ENCODE results near the gene MYRIP.
"Not testable (repeated sequence)": the region's sequence is repeated elsewhere in the genome, so short reads cannot be mapped to it uniquely, and the experiment has no call there.

MYRIP gene

GRCh38 chr3:40024526-40024925, 215.1 kb downstream of the MYRIP start:
- no peak overlapping the region for H3K27ac ChIP-seq (ENCODE audit: low read depth, low read length, severe bottlenecking)
- no peaks in the 10 kb centered on the region for H3K36me3 ChIP-seq (ENCODE audit: control insufficient read depth, insufficient read depth, low read length)
- H3K4me1 ChIP-seq (ENCODE audit: control insufficient read depth, insufficient read depth, low read length, poor library complexity, severe bottlenecking), result no peaks in the 10 kb centered on the region
- H3K4me3 ChIP-seq (ENCODE audit: extremely low read depth, insufficient read depth, low read length, poor library complexity, severe bottlenecking), result no peak overlapping the region
- peaks cover 18% of the 10 kb centered on the region for H3K9me3 ChIP-seq (ENCODE audit: control insufficient read depth, low read length)
- WGBS, 2 experiments (ENCODE audit: insufficient coverage in 2 of 2), result 100% methylated on average over 1 of the region's 2 CpGs

- H3K4me3 ChIP-seq (ENCODE audit: extremely low read depth, insufficient read depth, low read length, poor library complexity, severe bottlenecking); H3K36me3 ChIP-seq (ENCODE audit: control insufficient read depth, insufficient read depth, low read length); H3K4me1 ChIP-seq (ENCODE audit: control insufficient read depth, insufficient read depth, low read length, poor library complexity, severe bottlenecking); H3K27ac ChIP-seq (ENCODE audit: low read depth, low read length, severe bottlenecking): not testable (repeated sequence)
- H3K9me3 ChIP-seq (ENCODE audit: control insufficient read depth, low read length), result peaks cover 18% of the 10 kb centered on the region
- WGBS, 2 experiments (ENCODE audit: insufficient coverage in 2 of 2), result 84 to 96% methylated on average over 6 of the region's 9 CpGs
Measured at GRCh38 chr3:40025892-40026291, 216.5 kb downstream of the MYRIP start.

DNA sequence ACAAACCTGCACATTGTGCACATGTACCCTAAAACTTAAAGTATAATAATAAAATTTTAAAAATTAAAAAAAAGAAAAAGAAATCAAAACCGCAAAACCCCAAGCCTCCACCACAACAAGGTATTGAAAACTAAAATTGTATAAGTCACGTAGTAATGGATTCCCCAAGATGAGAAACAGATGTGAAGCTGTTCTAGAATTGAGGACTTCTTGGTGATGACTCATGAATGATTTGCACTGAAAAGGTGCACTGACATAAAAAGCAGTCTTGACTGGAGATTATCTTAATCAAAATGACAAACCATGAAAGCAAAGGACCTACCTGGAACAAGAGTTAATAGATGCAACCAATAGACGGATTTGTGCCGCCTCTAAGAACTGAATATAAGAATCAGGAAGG, 225.8 kb downstream of the MYRIP start:
- 71% methylated on average over 1 of the region's 4 CpGs; no CpG with 5 or more reads in 1 of the 2 experiments for WGBS, 2 experiments (ENCODE audit: insufficient coverage in 2 of 2)
- H3K4me3 ChIP-seq (ENCODE audit: extremely low read depth, insufficient read depth, low read length, poor library complexity, severe bottlenecking), result no peak overlapping the region
- no peaks in the 10 kb centered on the region for H3K4me1 ChIP-seq (ENCODE audit: control insufficient read depth, insufficient read depth, low read length, poor library complexity, severe bottlenecking)
- no peaks in the 10 kb centered on the region for H3K9me3 ChIP-seq (ENCODE audit: control insufficient read depth, low read length)
- H3K27ac ChIP-seq (ENCODE audit: low read depth, low read length, severe bottlenecking), result no peak overlapping the region
- no peaks in the 10 kb centered on the region for H3K36me3 ChIP-seq (ENCODE audit: control insufficient read depth, insufficient read depth, low read length)

DNA sequence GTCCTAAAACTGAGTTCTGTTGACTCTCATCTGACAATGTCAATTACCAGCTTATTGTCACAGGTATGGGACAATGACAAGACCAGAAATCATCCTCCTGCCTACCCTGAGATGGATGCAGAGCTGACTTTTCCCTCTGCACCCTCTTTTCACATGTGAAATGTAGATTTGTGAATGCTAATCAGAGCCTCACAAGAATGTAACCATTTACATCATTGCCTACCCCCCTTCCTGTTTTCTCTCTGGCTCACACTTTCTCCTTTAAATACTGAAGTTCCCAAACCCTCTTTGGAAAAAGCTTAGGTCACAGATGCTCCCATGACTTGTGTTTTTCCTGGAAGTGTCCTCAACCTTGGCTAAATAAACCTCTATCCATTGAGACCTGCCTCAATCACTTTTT, 228.2 kb downstream of the MYRIP start:
- Histone ChIP-seq H3K4me1 (ENCODE audit: control insufficient read depth, insufficient read depth, low read length, poor library complexity, severe bottlenecking) (no peaks in the 10 kb centered on the region), H3K36me3 (ENCODE audit: control insufficient read depth, insufficient read depth, low read length) (no peaks in the 10 kb centered on the region), H3K27ac (ENCODE audit: low read depth, low read length, severe bottlenecking) (no peak overlapping the region), H3K9me3 (ENCODE audit: control insufficient read depth, low read length) (no peaks in the 10 kb centered on the region), H3K4me3 (ENCODE audit: extremely low read depth, insufficient read depth, low read length, poor library complexity, severe bottlenecking) (no peak overlapping the region)

GRCh38 chr3:40042752-40043443, 233.5 kb downstream of the MYRIP start:
- H3K36me3 ChIP-seq (ENCODE audit: control insufficient read depth, insufficient read depth, low read length), result no peaks in the 10 kb centered on the region
- H3K4me3 ChIP-seq (ENCODE audit: extremely low read depth, insufficient read depth, low read length, poor library complexity, severe bottlenecking), result no peak overlapping the region
- WGBS, 2 experiments (ENCODE audit: insufficient coverage in 2 of 2), result 60% methylated on average over 1 of the region's 4 CpGs; no CpG with 5 or more reads in 1 of the 2 experiments
- peaks cover 9% of the 10 kb centered on the region for H3K4me1 ChIP-seq (ENCODE audit: control insufficient read depth, insufficient read depth, low read length, poor library complexity, severe bottlenecking)
- no peaks in the 10 kb centered on the region for H3K9me3 ChIP-seq (ENCODE audit: control insufficient read depth, low read length)
- no peak overlapping the region for H3K27ac ChIP-seq (ENCODE audit: low read depth, low read length, severe bottlenecking)

DNA sequence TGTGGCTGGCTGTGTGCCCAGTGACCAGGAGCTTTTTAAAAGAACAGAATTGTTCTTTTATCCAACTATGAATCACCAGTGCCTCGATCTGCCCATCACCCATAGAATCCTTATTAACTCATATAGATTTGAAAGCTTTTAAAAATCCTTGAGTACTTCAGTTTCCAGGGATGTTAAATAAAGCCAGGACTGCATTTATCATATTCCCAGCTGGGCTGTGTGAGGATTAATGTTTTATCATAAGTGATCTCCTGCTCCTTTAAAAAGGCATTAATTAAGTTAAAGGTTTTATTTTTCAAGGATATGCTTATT, 234.0 kb downstream of the MYRIP start:
- Histone ChIP-seq H3K9me3 (ENCODE audit: control insufficient read depth, low read length) (no peaks in the 10 kb centered on the region), H3K4me1 (ENCODE audit: control insufficient read depth, insufficient read depth, low read length, poor library complexity, severe bottlenecking) (peaks cover 9% of the 10 kb centered on the region), H3K4me3 (ENCODE audit: extremely low read depth, insufficient read depth, low read length, poor library complexity, severe bottlenecking) (no peak overlapping the region), H3K27ac (ENCODE audit: low read depth, low read length, severe bottlenecking) (no peak overlapping the region), H3K36me3 (ENCODE audit: control insufficient read depth, insufficient read depth, low read length) (no peaks in the 10 kb centered on the region)
- WGBS, 2 experiments (ENCODE audit: insufficient coverage in 2 of 2), result no CpG with 5 or more reads among the region's 1 CpG

GRCh38 chr3:40044487-40044886, 235.1 kb downstream of the MYRIP start:
- H3K4me1 ChIP-seq (ENCODE audit: control insufficient read depth, insufficient read depth, low read length, poor library complexity, severe bottlenecking), result peaks cover 9% of the 10 kb centered on the region
- H3K27ac ChIP-seq (ENCODE audit: low read depth, low read length, severe bottlenecking), result peak overlapping the region; percentile 24
- H3K9me3 ChIP-seq (ENCODE audit: control insufficient read depth, low read length), result no peaks in the 10 kb centered on the region
- no peaks in the 10 kb centered on the region for H3K36me3 ChIP-seq (ENCODE audit: control insufficient read depth, insufficient read depth, low read length)
- H3K4me3 ChIP-seq (ENCODE audit: extremely low read depth, insufficient read depth, low read length, poor library complexity, severe bottlenecking), result no peak overlapping the region
- 86 to 90% methylated on average over 5 of the region's 5 CpGs for WGBS, 2 experiments (ENCODE audit: insufficient coverage in 2 of 2)

DNA sequence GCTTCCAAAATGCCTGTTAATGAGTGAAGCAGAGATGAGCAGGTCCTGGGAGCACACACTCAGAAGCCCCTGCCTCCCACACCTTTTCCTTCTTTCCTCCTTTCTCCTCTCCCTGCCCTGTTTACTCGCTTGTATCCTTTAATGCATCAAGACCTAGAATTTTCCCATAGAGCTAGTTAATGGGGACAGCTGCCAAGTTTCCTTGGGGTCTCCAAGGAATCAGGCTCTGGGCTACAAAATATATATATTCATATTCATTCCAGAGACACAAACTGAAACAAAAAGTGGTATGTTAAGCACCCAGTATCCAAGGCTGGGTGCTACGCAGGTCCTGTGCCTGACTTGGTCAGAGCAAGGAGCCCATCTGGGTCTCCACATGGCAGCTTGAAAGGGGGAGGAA, 235.6 kb downstream of the MYRIP start:
- Histone ChIP-seq H3K36me3 (ENCODE audit: control insufficient read depth, insufficient read depth, low read length) (no peaks in the 10 kb centered on the region), H3K4me1 (ENCODE audit: control insufficient read depth, insufficient read depth, low read length, poor library complexity, severe bottlenecking) (peaks cover 9% of the 10 kb centered on the region), H3K9me3 (ENCODE audit: control insufficient read depth, low read length) (peaks cover under 1% of the 10 kb centered on the region), H3K4me3 (ENCODE audit: extremely low read depth, insufficient read depth, low read length, poor library complexity, severe bottlenecking) (no peak overlapping the region), H3K27ac (ENCODE audit: low read depth, low read length, severe bottlenecking) (no peak overlapping the region)
- WGBS, 2 experiments (ENCODE audit: insufficient coverage in 2 of 2), result 94 to 100% methylated on average over 1 to 2 of the region's 2 CpGs

GRCh38 chr3:40046149-40046548, 236.7 kb downstream of the MYRIP start:
- 96 to 100% methylated on average over 4 of the region's 4 CpGs for WGBS, 2 experiments (ENCODE audit: insufficient coverage in 2 of 2)
- Histone ChIP-seq H3K4me1 (ENCODE audit: control insufficient read depth, insufficient read depth, low read length, poor library complexity, severe bottlenecking) (peaks cover 9% of the 10 kb centered on the region), H3K27ac (ENCODE audit: low read depth, low read length, severe bottlenecking) (no peak overlapping the region), H3K36me3 (ENCODE audit: control insufficient read depth, insufficient read depth, low read length) (no peaks in the 10 kb centered on the region), H3K9me3 (ENCODE audit: control insufficient read depth, low read length) (peaks cover 6% of the 10 kb centered on the region), H3K4me3 (ENCODE audit: extremely low read depth, insufficient read depth, low read length, poor library complexity, severe bottlenecking) (no peak overlapping the region)

- WGBS, 2 experiments (ENCODE audit: insufficient coverage in 2 of 2), result 100% methylated on average over 1 of the region's 2 CpGs; no CpG with 5 or more reads in 1 of the 2 experiments
- H3K27ac ChIP-seq (ENCODE audit: low read depth, low read length, severe bottlenecking), result no peak overlapping the region
Measured at GRCh38 chr3:40047406-40047805, 238.0 kb downstream of the MYRIP start.

GRCh38 chr3:40053663-40054062, 244.3 kb downstream of the MYRIP start:
- 100% methylated on average over 1 of the region's 1 CpG; no CpG with 5 or more reads in 1 of the 2 experiments for WGBS, 2 experiments (ENCODE audit: insufficient coverage in 2 of 2)
- H3K9me3 ChIP-seq (ENCODE audit: control insufficient read depth, low read length), result peaks cover 6% of the 10 kb centered on the region

More at GRCh38 chr3:40047406-40047805, 238.0 kb downstream of the MYRIP start:
- H3K9me3 ChIP-seq (ENCODE audit: control insufficient read depth, low read length), result peaks cover 6% of the 10 kb centered on the region
- no peak overlapping the region for H3K4me3 ChIP-seq (ENCODE audit: extremely low read depth, insufficient read depth, low read length, poor library complexity, severe bottlenecking)
- no peaks in the 10 kb centered on the region for H3K36me3 ChIP-seq (ENCODE audit: control insufficient read depth, insufficient read depth, low read length)
- H3K4me1 ChIP-seq (ENCODE audit: control insufficient read depth, insufficient read depth, low read length, poor library complexity, severe bottlenecking), result peaks cover 9% of the 10 kb centered on the region

More at GRCh38 chr3:40053663-40054062, 244.3 kb downstream of the MYRIP start:
- no peak overlapping the region for H3K27ac ChIP-seq (ENCODE audit: low read depth, low read length, severe bottlenecking)
- H3K4me3 ChIP-seq (ENCODE audit: extremely low read depth, insufficient read depth, low read length, poor library complexity, severe bottlenecking), result no peak overlapping the region
- no peaks in the 10 kb centered on the region for H3K36me3 ChIP-seq (ENCODE audit: control insufficient read depth, insufficient read depth, low read length)
- H3K4me1 ChIP-seq (ENCODE audit: control insufficient read depth, insufficient read depth, low read length, poor library complexity, severe bottlenecking), result peaks cover 5% of the 10 kb centered on the region

Data from mesodermal cell (in vitro differentiated cells).